ENCODE measurements around the gene TSPAN13.

TSPAN13 gene

DNA sequence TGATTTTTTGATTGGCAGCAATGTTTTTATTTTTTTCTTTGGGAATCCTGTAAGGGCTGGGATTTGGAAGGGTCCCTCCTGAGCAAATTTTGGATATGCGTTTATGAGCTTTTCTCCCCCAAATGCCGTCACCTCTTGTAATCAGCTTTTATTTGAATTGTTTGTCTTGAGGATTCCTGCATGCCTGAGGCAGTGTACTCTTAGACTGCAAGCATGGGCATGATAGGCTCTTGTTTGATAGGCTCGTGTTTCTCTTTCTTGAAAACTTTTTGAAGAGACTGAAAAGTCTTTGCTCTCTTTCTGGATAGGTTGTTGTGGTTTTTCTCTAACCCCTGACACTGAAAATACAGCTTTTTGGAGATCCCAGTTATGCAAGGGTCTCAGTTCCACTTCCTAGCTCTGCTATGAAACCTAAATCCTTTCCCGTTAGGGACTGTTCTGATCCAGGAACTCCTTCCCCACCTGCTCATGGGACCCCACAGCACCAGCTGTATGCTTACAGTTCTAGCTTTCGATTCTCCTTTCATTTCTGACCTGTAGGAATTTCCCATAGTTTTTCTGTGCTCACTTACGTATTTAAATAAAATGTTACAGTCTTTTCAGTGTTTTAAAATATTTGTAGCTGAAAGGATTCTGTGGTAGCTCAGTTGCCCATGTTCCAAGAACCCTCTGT, 17.2 kb downstream of the TSPAN13 start:
- Histone ChIP-seq H3K27me3 (ENCODE audit: insufficient read depth, low read length, poor library complexity) (no peaks in the 10 kb centered on the region), H3K9me3 (ENCODE audit: insufficient read depth, low read length, severe bottlenecking) (no peaks in the 10 kb centered on the region), H3K4me3 (ENCODE audit: low read depth in 1 of 2, low read length in 2 of 2) (no peak overlapping the region), H4K20me1 (ENCODE audit: insufficient read depth, low read length) (no peaks in the 10 kb centered on the region), H3K79me2 (ENCODE audit: insufficient read depth, low read length) (no peaks in the 10 kb centered on the region), H3K4me2 (ENCODE audit: insufficient read depth, low read length) (no peak overlapping the region), H3K36me3 (ENCODE audit: insufficient read depth, low read length) (no peaks in the 10 kb centered on the region), H2AFZ (ENCODE audit: low read depth, low read length) (no peak overlapping the region), H3K4me1 (ENCODE audit: insufficient read depth, low read length) (no peaks in the 10 kb centered on the region), H3K9ac (ENCODE audit: low read depth, low read length) (no peak overlapping the region), H3K27ac (ENCODE audit: low read length) (no peak overlapping the region)
- no peak for TF ChIP-seq EZH2 (IDR thresholded peaks at IDR 0.05; ENCODE audit: borderline replicate concordance, low read depth, low read length, severe bottlenecking)
- no peak for DNase-seq
- no peak for ATAC-seq (ENCODE audit: insufficient read depth, low read depth)

DNA sequence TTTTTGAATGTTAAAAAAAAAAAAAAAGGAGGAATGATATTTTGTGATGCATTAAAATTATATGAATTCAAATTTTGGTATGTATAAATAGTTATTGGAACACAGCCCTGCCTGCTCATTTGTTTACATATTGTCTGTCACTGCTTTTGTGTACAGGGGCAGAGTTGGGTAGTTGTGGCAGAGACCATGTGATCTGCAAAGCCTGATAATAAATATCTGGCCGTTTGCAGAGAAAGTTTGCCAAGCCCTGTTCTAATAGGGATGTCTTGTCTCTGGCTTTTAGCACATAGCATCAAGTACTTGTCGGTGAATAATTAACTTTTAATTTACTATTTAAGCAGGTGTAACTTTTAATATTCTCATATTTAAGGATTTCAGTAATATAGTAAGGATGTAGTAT, 19.8 kb downstream of the TSPAN13 start:
- Histone ChIP-seq H3K27ac (ENCODE audit: low read length) (no peak overlapping the region), H3K9me3 (ENCODE audit: insufficient read depth, low read length, severe bottlenecking) (no peaks in the 10 kb centered on the region), H4K20me1 (ENCODE audit: insufficient read depth, low read length) (no peaks in the 10 kb centered on the region), H3K4me3 (ENCODE audit: low read depth in 1 of 2, low read length in 2 of 2) (no peak overlapping the region), H3K79me2 (ENCODE audit: insufficient read depth, low read length) (no peaks in the 10 kb centered on the region), H3K4me2 (ENCODE audit: insufficient read depth, low read length) (no peak overlapping the region), H3K9ac (ENCODE audit: low read depth, low read length) (no peak overlapping the region), H2AFZ (ENCODE audit: low read depth, low read length) (no peak overlapping the region), H3K4me1 (ENCODE audit: insufficient read depth, low read length) (no peaks in the 10 kb centered on the region), H3K27me3 (ENCODE audit: insufficient read depth, low read length, poor library complexity) (no peaks in the 10 kb centered on the region), H3K36me3 (ENCODE audit: insufficient read depth, low read length) (no peaks in the 10 kb centered on the region)
- TF ChIP-seq, protein P1, sequence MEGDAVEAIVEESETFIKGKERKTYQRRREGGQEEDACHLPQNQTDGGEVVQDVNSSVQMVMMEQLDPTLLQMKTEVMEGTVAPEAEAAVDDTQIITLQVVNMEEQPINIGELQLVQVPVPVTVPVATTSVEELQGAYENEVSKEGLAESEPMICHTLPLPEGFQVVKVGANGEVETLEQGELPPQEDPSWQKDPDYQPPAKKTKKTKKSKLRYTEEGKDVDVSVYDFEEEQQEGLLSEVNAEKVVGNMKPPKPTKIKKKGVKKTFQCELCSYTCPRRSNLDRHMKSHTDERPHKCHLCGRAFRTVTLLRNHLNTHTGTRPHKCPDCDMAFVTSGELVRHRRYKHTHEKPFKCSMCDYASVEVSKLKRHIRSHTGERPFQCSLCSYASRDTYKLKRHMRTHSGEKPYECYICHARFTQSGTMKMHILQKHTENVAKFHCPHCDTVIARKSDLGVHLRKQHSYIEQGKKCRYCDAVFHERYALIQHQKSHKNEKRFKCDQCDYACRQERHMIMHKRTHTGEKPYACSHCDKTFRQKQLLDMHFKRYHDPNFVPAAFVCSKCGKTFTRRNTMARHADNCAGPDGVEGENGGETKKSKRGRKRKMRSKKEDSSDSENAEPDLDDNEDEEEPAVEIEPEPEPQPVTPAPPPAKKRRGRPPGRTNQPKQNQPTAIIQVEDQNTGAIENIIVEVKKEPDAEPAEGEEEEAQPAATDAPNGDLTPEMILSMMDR (IDR thresholded peaks at IDR 0.05; ENCODE audit: borderline replicate concordance, extremely low read depth, low read length, poor library complexity, severe bottlenecking) = no peak
- TF ChIP-seq EZH2 (IDR thresholded peaks at IDR 0.05; ENCODE audit: borderline replicate concordance, low read depth, low read length, severe bottlenecking) = no peak
- ATAC-seq (ENCODE audit: insufficient read depth, low read depth) = no peak
- no peak for DNase-seq

DNA sequence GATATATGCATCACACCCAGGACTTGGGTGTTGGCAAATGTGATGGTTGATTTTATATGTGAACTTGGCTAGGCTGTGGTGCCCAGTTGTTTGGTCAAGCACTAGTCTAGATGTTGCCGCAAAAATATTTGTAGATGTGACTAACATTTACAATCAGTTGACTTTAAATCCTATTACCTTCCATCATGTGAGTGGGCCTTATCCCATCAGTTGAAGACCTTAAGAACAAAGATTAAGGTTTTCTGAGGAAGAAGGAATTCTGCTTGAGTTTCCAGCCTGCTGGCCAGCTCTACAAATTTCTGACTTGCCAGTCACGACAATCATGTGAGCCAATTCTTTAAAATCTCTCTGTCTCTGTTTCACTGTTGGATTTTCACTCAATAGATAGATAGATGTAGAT, 20.3 kb downstream of the TSPAN13 start:
- TF ChIP-seq, protein P1 (IDR thresholded peaks at IDR 0.05; ENCODE audit: borderline replicate concordance, extremely low read depth, low read length, poor library complexity, severe bottlenecking) = no peak
- TF ChIP-seq EZH2 (IDR thresholded peaks at IDR 0.05; ENCODE audit: borderline replicate concordance, low read depth, low read length, severe bottlenecking) = no peak
- Histone ChIP-seq H3K4me3 (ENCODE audit: low read depth in 1 of 2, low read length in 2 of 2) (no peak overlapping the region), H4K20me1 (ENCODE audit: insufficient read depth, low read length) (no peaks in the 10 kb centered on the region), H3K79me2 (ENCODE audit: insufficient read depth, low read length) (no peaks in the 10 kb centered on the region), H3K36me3 (ENCODE audit: insufficient read depth, low read length) (no peaks in the 10 kb centered on the region), H3K9me3 (ENCODE audit: insufficient read depth, low read length, severe bottlenecking) (no peaks in the 10 kb centered on the region), H3K9ac (ENCODE audit: low read depth, low read length) (no peak overlapping the region), H3K27ac (ENCODE audit: low read length) (no peak overlapping the region), H3K4me1 (ENCODE audit: insufficient read depth, low read length) (no peaks in the 10 kb centered on the region), H2AFZ (ENCODE audit: low read depth, low read length) (no peak overlapping the region), H3K27me3 (ENCODE audit: insufficient read depth, low read length, poor library complexity) (no peaks in the 10 kb centered on the region), H3K4me2 (ENCODE audit: insufficient read depth, low read length) (no peak overlapping the region)
- DNase-seq (no peak), ATAC-seq (ENCODE audit: insufficient read depth, low read depth) (no peak)

DNA sequence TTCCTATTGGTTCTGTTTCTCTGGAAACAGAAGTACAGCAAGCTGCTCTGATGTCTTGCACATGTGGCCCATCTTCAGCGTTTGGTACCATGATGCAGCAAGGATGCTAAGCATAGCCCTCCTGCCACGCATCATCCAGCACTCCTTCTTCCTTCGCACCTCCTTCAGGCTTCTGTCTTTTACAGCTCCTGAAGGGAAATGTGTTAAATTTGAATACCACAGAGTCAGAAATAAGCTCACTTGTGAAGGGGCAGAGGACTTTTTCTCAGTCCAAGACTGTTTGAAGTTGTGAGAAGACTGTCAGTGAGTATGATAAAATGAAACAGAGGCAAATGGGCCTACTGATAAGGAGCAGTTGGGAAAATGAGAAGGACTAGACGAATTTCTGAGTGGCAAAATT, 20.7 kb downstream of the TSPAN13 start:
- Histone ChIP-seq H3K9me3 (ENCODE audit: insufficient read depth, low read length, severe bottlenecking) (no peaks in the 10 kb centered on the region), H3K27ac (ENCODE audit: low read length) (no peak overlapping the region), H3K9ac (ENCODE audit: low read depth, low read length) (no peak overlapping the region), H3K27me3 (ENCODE audit: insufficient read depth, low read length, poor library complexity) (no peaks in the 10 kb centered on the region), H2AFZ (ENCODE audit: low read depth, low read length) (no peak overlapping the region), H4K20me1 (ENCODE audit: insufficient read depth, low read length) (no peaks in the 10 kb centered on the region), H3K4me1 (ENCODE audit: insufficient read depth, low read length) (no peaks in the 10 kb centered on the region), H3K36me3 (ENCODE audit: insufficient read depth, low read length) (no peaks in the 10 kb centered on the region), H3K79me2 (ENCODE audit: insufficient read depth, low read length) (no peaks in the 10 kb centered on the region), H3K4me2 (ENCODE audit: insufficient read depth, low read length) (no peak overlapping the region), H3K4me3 (ENCODE audit: low read depth in 1 of 2, low read length in 2 of 2) (no peak overlapping the region)
- ATAC-seq (ENCODE audit: insufficient read depth, low read depth) (no peak), DNase-seq (no peak)
- no peak for TF ChIP-seq EZH2 (IDR thresholded peaks at IDR 0.05; ENCODE audit: borderline replicate concordance, low read depth, low read length, severe bottlenecking)
- TF ChIP-seq, protein P1 (IDR thresholded peaks at IDR 0.05; ENCODE audit: borderline replicate concordance, extremely low read depth, low read length, poor library complexity, severe bottlenecking) = no peak

All from DND-41 (cell line).